Stimulated activated CD4-positive, alpha-beta T cell treated with anti-CD3 and anti-CD28 coated beads, Interleukin-1b, Interleukin-23, amount 100 ng/mL, for 48 hours (primary cell): Measurements from ENCODE around the gene N4BP3.
"Not testable (repeated sequence)": the region's sequence is repeated elsewhere in the genome, so short reads cannot be mapped to it uniquely, and the experiment has no call there.

Source experiments
- DNase-seq: peaks from one replicate; pipeline ENCODE4 v3.0.0-alpha.2; 2020

The N4BP3 gene

DNA sequence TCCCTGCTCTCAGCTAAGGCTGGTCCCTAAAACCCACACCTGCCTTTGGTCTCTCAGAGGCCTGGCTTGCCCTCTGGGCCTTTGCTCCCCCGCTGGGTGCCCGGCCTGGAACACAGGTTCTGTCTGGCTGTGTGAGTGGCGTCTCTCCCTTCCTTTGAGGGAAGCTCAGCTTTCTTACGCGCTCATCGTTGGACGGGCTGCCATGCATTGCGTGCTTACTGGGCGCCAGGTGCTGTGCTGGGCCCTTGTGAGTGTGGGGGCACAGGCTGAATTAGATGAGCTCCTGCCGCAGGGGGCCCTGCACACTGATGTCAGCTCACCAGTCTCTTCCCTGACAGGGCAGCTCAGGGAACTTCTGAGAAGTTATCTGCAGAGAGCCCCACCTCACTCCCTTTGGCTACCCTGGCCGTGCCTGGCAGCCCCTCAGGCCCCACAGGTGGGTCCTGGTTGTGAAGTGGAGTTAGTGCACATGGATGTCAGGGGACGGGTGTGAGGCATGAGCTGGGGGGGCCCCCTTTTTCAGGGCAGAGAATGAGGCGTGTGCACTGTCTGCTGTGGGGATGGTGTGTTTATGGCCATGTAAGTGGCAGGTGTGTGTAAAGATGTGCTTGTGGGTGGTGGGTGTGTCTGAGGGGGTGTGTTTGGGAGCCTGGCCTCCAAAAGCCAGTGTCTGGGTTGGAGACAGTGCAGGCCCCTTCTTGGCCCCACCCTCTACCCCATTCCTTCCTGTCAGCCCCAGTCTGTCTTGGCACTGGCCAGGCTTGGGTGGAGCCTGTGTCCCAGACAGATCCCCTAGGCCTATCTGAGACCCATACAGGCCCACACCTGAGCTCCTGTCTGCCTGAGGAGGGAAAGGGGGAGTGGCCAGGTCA is 10.0 kb downstream of the N4BP3 start:
- DNase-seq = no peak

DNA sequence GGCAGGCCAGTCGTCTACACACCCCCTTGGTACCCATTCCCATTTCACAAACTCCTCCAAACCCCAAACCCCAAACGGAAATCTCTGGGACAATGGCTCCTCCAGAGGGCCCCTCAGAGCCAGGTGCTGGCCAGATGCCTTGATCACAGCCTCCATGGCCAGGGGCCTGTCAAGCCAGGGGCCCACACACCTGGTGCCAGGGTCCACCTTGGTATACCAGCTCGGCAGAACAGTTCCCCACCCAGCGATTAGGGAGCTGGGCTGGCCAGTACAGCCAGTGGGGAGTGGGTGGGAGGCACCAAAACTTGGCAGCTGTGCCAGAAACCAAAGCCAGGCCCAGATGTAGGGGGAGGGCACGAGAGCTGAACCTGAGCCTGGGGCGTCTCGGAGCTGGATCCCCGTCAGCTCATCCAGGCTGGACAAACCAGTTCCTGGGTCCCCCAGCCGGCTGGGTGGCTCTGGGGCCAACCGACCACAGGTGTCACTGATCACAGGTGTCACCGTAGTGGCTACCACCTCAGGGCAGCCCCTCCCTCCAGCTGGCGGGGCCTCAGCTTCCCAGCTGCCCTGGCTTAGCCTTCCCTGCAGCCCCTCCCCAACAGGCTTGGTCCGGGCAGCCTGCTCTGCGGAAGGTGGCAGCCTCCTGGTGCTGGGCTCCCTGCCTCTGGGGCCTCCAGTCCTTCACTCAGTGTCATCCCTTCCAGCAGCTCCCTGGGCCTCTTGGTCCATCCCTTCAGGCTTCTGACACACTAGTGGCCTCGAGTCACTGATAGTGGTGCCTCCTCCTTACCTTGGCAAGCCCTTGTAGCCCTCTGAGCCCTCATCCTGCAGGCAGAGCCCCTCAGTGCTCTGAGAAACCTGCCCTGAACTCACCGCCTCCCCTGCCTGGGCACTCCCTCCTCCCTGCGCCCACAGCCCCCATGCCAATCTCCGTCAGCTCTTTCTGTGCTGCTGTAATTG is 10.9 kb downstream of the N4BP3 start:
- no peak for DNase-seq

DNA sequence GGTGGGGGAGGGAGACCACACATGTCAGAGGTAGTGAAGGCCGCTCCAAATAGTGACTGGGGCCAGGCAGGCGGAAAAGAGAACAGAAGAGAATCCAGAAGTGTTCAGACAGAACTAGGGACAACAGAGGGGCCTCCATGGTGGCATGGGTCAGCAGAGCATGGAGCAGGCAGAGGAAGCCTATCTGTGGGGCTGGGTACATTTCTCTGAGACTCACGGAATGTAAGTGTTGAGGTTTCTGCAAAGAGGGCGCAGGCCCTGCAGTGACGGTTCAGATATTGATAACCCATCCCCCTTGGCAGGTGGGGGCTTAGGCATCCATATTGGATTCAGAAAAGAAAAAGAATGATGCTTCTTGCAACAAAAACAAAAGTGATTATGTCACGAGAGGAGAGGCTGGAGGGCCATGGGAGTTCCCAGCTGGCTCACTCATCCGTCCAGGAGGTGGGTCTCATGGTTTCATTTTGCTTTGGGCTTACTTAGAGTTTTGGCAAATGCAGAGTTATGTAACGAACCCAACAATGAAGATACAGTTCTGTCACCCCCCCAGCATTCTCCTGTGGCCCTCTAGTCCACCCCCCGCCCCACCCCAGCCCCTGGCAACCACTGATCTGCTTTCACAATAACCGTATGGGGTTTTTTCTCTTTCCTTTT is 12.0 kb downstream of the N4BP3 start:
- no peak for DNase-seq

DNA sequence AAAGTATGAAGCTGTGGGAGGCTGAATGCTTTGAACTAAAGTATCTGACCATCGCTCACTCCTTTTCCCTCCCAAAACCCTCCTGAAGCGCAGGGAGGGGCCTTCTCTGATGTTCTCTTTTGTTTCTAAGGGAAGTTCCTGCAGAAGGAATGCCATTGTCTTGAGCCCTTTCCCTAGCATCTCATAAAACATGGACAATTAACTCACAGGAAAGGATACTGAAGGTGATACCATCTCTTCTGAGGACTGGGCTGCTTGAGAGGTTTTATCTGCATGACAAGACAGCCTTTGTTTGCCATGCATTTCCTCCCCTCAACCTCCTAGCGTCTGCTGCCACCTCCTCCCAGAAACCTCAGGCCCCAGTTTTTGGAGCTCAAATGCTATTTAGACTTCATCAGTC is 13.2 kb downstream of the N4BP3 start:
- no peak for DNase-seq

DNA sequence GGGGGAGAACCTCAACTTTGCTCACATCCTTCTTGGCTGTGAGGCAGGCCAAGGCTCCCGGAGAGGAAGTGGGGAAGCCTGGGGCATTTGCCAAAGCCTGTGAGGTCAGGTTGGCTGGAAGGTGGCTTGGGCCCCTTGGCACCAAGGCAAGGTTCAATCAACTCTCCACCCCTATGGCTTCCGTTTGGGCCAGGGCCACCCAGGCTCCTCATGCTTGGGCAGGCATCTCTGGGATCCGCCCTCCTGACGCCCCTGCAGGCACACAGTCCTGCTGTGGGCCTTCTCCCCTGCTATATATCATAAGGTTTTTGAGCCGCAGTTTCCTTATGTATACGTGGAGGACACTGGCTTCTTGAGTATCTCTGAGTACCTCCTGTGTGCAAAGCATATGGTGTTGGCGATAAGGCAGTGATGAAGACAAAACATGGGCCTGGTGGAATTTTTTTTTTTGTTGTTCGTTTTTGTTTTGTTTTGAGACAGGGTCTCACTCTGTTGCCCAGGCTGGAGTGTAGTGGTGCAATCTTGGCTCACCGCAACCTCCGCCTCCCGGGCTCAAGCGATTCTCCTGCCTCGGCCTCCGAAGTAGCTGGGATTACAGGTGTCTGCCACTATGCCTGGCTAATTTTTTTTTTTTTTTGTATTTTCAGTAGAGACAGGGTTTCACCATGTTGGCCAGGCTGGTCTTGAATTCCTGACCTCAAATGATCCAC is 14.1 kb downstream of the N4BP3 start:
- DNase-seq = not testable (repeated sequence)

DNA sequence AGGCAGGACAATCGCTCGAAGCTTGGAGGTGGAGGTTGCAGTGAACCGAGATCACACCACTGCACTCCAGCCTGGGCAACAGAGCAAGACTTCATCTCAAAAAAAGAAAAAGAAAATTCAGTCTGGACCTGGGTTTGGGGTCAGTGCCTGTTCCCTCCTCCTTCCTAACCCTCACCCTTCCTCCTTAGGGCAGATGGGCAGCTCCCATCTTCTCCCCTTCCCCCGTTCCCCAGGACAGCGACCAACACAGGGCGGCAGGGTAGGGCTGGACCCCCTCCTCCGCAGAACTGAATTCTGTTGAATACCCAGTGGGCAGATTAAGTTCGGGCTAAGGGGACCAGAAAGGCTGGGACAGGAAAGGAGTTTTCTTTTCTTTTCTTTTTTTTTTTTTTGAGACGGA is 16.0 kb downstream of the N4BP3 start:
- no peak for DNase-seq

GRCh38 chr5:178130234-178130575 is 16.9 kb downstream of the N4BP3 start:
- not testable (repeated sequence) for DNase-seq

GRCh38 chr5:178130576-178131445 is 17.5 kb downstream of the N4BP3 start, which contains the start of gene RMND5B:
Gene RMND5B, plus strand, starts transcription at chr5:178131014. Its CDS starts 7,106 bp downstream, at chr5:178138120.
- peak; percentile 83 for DNase-seq

GRCh38 chr5:178131446-178131996 is 18.2 kb downstream of the N4BP3 start:
- DNase-seq = no peak

- no peak for DNase-seq
Measured at GRCh38 chr5:178136990-178137389, 23.7 kb downstream of the N4BP3 start.

DNA sequence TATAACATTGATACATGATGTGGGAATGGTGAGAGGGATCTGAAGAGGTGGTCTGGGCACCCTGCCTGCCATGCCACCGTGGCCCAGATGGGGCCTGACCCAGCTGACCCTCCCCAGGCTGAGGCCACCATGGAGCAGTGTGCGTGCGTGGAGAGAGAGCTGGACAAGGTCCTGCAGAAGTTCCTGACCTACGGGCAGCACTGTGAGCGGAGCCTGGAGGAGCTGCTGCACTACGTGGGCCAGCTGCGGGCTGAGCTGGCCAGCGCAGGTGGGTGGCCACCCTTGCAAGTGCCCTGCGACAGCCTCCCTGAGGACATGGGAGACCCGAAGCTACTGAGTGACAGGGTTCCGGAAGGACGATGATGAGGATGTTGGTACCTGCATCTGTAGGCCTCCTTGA is 24.7 kb downstream of the N4BP3 start:
- DNase-seq = no peak

- no peak for DNase-seq
Measured at GRCh38 chr5:178141550-178141949, 28.2 kb downstream of the N4BP3 start.

- no peak for DNase-seq
Measured at GRCh38 chr5:178142642-178143041, 29.3 kb downstream of the N4BP3 start.

DNA sequence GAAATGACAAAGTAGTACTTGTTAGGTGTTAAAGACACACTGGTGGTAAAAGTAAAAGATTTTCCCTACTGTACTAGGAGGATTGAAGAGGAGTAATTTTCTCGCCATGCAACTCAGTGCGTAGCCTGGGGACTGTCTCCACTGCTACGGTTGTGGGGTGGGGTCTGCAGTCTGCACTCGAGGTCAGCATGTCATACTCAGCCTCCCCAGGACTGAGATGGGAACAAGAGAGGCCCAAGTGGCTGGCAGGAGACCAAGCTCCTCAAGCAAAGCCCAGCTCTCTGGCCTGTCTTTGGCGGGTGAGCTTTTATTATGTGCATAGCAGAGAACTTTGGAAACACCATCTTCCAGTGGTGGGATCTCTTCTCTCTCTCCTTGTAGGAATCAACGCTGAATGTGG is 29.9 kb downstream of the N4BP3 start:
- DNase-seq = no peak

- no peak for DNase-seq
Measured at GRCh38 chr5:178143901-178144300, 30.6 kb downstream of the N4BP3 start.

GRCh38 chr5:178145965-178146820 is 32.9 kb downstream of the N4BP3 start:
- DNase-seq = peak; percentile 65

DNA sequence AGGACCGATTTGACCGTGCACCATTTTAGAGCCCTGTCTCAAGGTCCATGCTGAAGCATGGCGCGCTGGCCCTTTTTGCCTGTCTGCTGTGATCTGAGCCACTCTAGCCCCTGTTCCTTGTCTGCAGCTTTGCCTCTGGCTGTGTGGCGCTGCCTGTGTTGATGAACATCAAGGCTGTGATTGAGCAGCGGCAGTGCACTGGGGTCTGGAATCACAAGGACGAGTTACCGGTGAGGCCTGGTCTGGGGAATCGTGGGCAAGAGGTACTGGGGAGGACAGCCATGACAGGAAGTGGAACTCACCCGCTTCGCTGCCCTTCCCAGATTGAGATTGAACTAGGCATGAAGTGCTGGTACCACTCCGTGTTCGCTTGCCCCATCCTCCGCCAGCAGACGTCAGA is 34.1 kb downstream of the N4BP3 start:
- DNase-seq = no peak

GRCh38 chr5:178149199-178149932 is 36.0 kb downstream of the N4BP3 start:
- no peak for DNase-seq

DNA sequence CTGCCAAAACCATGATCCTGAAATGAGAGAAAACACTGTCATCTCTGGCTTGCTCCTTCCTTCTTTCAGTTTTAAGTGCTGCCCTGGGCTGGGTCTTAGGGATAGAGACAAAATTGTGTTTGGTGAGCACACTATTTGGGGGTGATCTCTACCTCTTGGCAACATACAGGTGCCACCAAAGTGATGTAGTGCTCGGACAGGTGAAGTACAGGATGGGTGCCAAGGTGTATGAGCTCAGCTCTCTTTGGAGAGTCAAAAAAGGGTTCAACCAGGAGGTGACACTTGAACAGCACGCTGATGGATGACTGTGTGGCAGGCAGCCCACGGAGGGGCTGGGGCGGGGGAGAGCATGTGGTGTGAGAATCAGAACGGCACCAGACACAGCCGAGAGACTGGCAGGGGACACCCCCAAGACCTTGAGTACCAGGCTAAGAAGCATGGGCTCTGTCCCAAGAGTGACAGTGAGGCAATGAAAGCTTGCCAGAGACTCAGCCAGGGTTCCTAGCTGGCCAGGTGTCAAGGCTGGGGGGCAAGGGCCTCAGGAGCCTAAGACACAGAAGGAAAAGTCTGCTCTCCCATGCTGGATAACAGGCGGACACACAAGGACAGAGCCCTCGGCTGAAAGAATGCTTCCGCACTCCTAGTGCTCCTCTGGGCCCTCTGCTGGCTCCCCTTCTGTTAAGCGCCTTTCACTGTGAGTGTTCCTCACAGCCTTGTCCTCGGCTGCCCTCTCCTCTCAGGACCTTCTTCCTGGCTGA is 37.8 kb downstream of the N4BP3 start:
- DNase-seq = no peak
